Mesenchymal stem cell (in vitro differentiated cells and primary cell): ENCODE data around the gene GALC.
A peak's percentile ranks its signal among the peaks of the same experiment; 100 is the strongest.

Experiments
- DNase-seq: peaks from one replicate; pipeline ENCODE4 v3.0.0-alpha.2; 2013
- H2AFZ ChIP-seq: one replicate; pipeline ENCODE4 v1.6.1; 2013; ENCODE audit warnings: low read depth, mild to moderate bottlenecking, control low read depth, inconsistent platforms, low read length, moderate library complexity
- H2AK5ac ChIP-seq: 2 replicates; pipeline ENCODE4 v1.6.1; 2013; ENCODE audit warnings: low read length, moderate library complexity, mild to moderate bottlenecking, inconsistent platforms; ENCODE audit not compliant: severe bottlenecking
- H2BK120ac ChIP-seq: one replicate; pipeline ENCODE4 v1.6.1; 2013; ENCODE audit warnings: low read depth, mild to moderate bottlenecking, inconsistent platforms, low read length, moderate library complexity
- H2BK12ac ChIP-seq, 2 experiments: one replicate each; pipeline ENCODE4 v1.6.1; 2013; ENCODE audit warnings: inconsistent platforms in 2 of 2, low read length in 2 of 2, mild to moderate bottlenecking in 2 of 2, moderate library complexity in 2 of 2, control low read depth in 1 of 2
- H2BK15ac ChIP-seq: one replicate; pipeline ENCODE4 v1.6.1; 2013; ENCODE audit warnings: mild to moderate bottlenecking, low read depth, inconsistent platforms; ENCODE audit not compliant: poor library complexity, severe bottlenecking
- H2BK5ac ChIP-seq: 2 replicates; pipeline ENCODE4 v1.6.1; 2013; ENCODE audit warnings: low read depth, mild to moderate bottlenecking, low read length, control low read depth, inconsistent platforms; ENCODE audit not compliant: poor library complexity, severe bottlenecking
- H3K14ac ChIP-seq, 2 experiments: one replicate each; pipeline ENCODE4 v1.6.1; 2013; ENCODE audit warnings: inconsistent platforms in 2 of 2, low read length in 2 of 2, control low read depth in 1 of 2, mild to moderate bottlenecking in 1 of 2, moderate library complexity in 1 of 2
- H3K18ac ChIP-seq, 2 experiments: one replicate each; pipeline ENCODE4 v1.6.1; 2013; ENCODE audit warnings: inconsistent platforms in 2 of 2, low read length in 2 of 2, control low read depth in 1 of 2, low read depth in 1 of 2, mild to moderate bottlenecking in 1 of 2
- H3K23ac ChIP-seq, 2 experiments: one replicate each; pipeline ENCODE4 v1.6.1; 2013; ENCODE audit warnings: inconsistent platforms in 2 of 2, low read length in 2 of 2, mild to moderate bottlenecking in 2 of 2, moderate library complexity in 2 of 2, control low read depth in 1 of 2
- H3K27ac ChIP-seq: 2 replicates; pipeline ENCODE4 v1.5.1; 2013; ENCODE audit warnings: mild to moderate bottlenecking, moderate library complexity, low read length, control low read depth, inconsistent platforms; ENCODE audit not compliant: poor library complexity, severe bottlenecking
- H3K27me3 ChIP-seq, 2 experiments: 2 replicates each; pipeline versions ENCODE4 v1.6.1 to v1.7.0; 2013; ENCODE audit warnings: low read length in 2 of 2, mild to moderate bottlenecking in 2 of 2, moderate library complexity in 2 of 2, control low read depth in 1 of 2, inconsistent platforms in 1 of 2; ENCODE audit not compliant: control insufficient read depth in 1 of 2, insufficient read depth in 1 of 2
- H3K36me3 ChIP-seq, 2 experiments: 2 replicates each; pipeline versions ENCODE4 v1.6.1 to v1.7.0; 2013; ENCODE audit warnings: low read length in 2 of 2, control low read depth in 1 of 2, inconsistent platforms in 1 of 2, low read depth in 1 of 2, mild to moderate bottlenecking in 1 of 2; ENCODE audit not compliant: insufficient read depth in 2 of 2, control insufficient read depth in 1 of 2
- H3K4ac ChIP-seq, 2 experiments: one replicate each; pipeline ENCODE4 v1.6.1; 2013; ENCODE audit warnings: inconsistent platforms in 2 of 2, low read length in 2 of 2, mild to moderate bottlenecking in 2 of 2, moderate library complexity in 2 of 2, control low read depth in 1 of 2, low read depth in 1 of 2
- H3K4me1 ChIP-seq: 2 replicates; pipeline ENCODE4 v1.6.1; 2013; ENCODE audit warnings: low read depth, low read length, control low read depth; ENCODE audit not compliant: control insufficient read depth, insufficient read depth
- H3K4me2 ChIP-seq: 2 replicates; pipeline ENCODE4 v1.6.1; 2013; ENCODE audit warnings: low read length, mild to moderate bottlenecking, inconsistent platforms; ENCODE audit not compliant: poor library complexity, severe bottlenecking
- H3K4me3 ChIP-seq, 2 experiments: 2 replicates each; pipeline versions ENCODE4 v1.5.1 to v1.7.0; 2013; ENCODE audit warnings: low read length in 2 of 2, mild to moderate bottlenecking in 2 of 2, control low read depth in 1 of 2, low read depth in 1 of 2; ENCODE audit not compliant: insufficient read depth in 1 of 2
- H3K79me1 ChIP-seq: replicated peaks from 2 replicates; pipeline ENCODE4 v1.6.1; 2013; ENCODE audit warnings: mild to moderate bottlenecking, control low read depth, low read length, inconsistent platforms; ENCODE audit not compliant: poor library complexity, severe bottlenecking
- H3K9ac ChIP-seq: 2 replicates; pipeline ENCODE4 v1.7.0; 2013; ENCODE audit warnings: mild to moderate bottlenecking, low read length, moderate library complexity
- H3K9me3 ChIP-seq: 2 replicates; pipeline ENCODE4 v1.7.0; 2013; ENCODE audit warnings: mild to moderate bottlenecking, low read length; ENCODE audit not compliant: control insufficient read depth
- H4K8ac ChIP-seq: one replicate; pipeline ENCODE4 v1.6.1; 2013; ENCODE audit warnings: inconsistent platforms, mild to moderate bottlenecking, low read length, moderate library complexity
- H4K91ac ChIP-seq: one replicate; pipeline ENCODE4 v1.6.1; 2013; ENCODE audit warnings: mild to moderate bottlenecking, low read length, inconsistent platforms
- WGBS: methylation state at CpG from one replicate; pipeline ENCODE4 v1.1.7; 2013; ENCODE audit warnings: mixed read lengths; 5-methylcytosine and 5-hydroxymethylcytosine counted together

GALC gene

GRCh38 chr14:88008039-88008742 lies 15.2 kb upstream of the GALC start:
- no peak overlapping the region for H3K27ac ChIP-seq
- H3K9ac ChIP-seq, result no peak overlapping the region
- H2AK5ac ChIP-seq, result no peak overlapping the region
- H3K36me3 ChIP-seq, result no peaks in the 10 kb centered on the region
- no peak overlapping the region for H2BK120ac ChIP-seq
- no peak overlapping the region for H3K4me3 ChIP-seq
- no peak overlapping the region for H3K23ac ChIP-seq
- no peak overlapping the region for H2BK15ac ChIP-seq
- no peak overlapping the region for H2BK5ac ChIP-seq
- no peak overlapping the region for H4K91ac ChIP-seq
- no peaks in the 10 kb centered on the region for H3K4me1 ChIP-seq
- peak overlapping the region; percentile 42 for H2AFZ ChIP-seq
- no peak overlapping the region for H4K8ac ChIP-seq
- no peaks in the 10 kb centered on the region for H3K79me1 ChIP-seq
- DNase-seq, result no peak
- H3K4ac ChIP-seq, result no peak overlapping the region
- H3K4me2 ChIP-seq, result no peak overlapping the region
- H3K9me3 ChIP-seq, result no peaks in the 10 kb centered on the region
- no peaks in the 10 kb centered on the region for H3K27me3 ChIP-seq
- H2BK12ac ChIP-seq, result no peak overlapping the region
- no peak overlapping the region for H3K18ac ChIP-seq
- 100% methylated on average over 1 of the region's 2 CpGs for WGBS
- no peak overlapping the region for H3K14ac ChIP-seq

- H3K9ac ChIP-seq, result no peak overlapping the region
- H3K18ac ChIP-seq, result no peak overlapping the region
- H2BK120ac ChIP-seq, result no peak overlapping the region
- H3K4me2 ChIP-seq, result no peak overlapping the region
- no peak overlapping the region for H3K27ac ChIP-seq
- H3K4me1 ChIP-seq, result no peaks in the 10 kb centered on the region
- no peak overlapping the region for H2BK12ac ChIP-seq
- no peak overlapping the region for H2BK5ac ChIP-seq
- H3K27me3 ChIP-seq, result no peaks in the 10 kb centered on the region
- no peak overlapping the region for H3K4me3 ChIP-seq
- no peaks in the 10 kb centered on the region for H3K36me3 ChIP-seq
- no peak overlapping the region for H2BK15ac ChIP-seq
- H3K14ac ChIP-seq, result no peak overlapping the region
- no peak overlapping the region for H4K8ac ChIP-seq
- no peak overlapping the region for H2AFZ ChIP-seq
- no peaks in the 10 kb centered on the region for H3K9me3 ChIP-seq
- no peak overlapping the region for H4K91ac ChIP-seq
- no peaks in the 10 kb centered on the region for H3K79me1 ChIP-seq
- 81% methylated on average over 1 of the region's 1 CpG for WGBS
- no peak overlapping the region for H3K4ac ChIP-seq
- no peak overlapping the region for H3K23ac ChIP-seq
- DNase-seq, result no peak
- H2AK5ac ChIP-seq, result no peak overlapping the region
Observed at GRCh38 chr14:88007608-88008007, 14.6 kb upstream of the GALC start.

GRCh38 chr14:88005978-88006851 lies 13.2 kb upstream of the GALC start:
- Histone ChIP-seq H3K23ac (no peak overlapping the region), H2AFZ (no peak overlapping the region), H3K14ac (no peak overlapping the region), H4K8ac (no peak overlapping the region), H2BK120ac (no peak overlapping the region), H4K91ac (no peak overlapping the region), H2BK15ac (no peak overlapping the region), H3K4me1 (no peaks in the 10 kb centered on the region), H3K9me3 (no peaks in the 10 kb centered on the region), H3K27me3 (no peaks in the 10 kb centered on the region), H2BK5ac (no peak overlapping the region), H3K27ac (no peak overlapping the region), H3K36me3 (no peaks in the 10 kb centered on the region), H2AK5ac (no peak overlapping the region), H3K9ac (no peak overlapping the region), H3K18ac (no peak overlapping the region), H3K4ac (no peak overlapping the region), H2BK12ac (no peak overlapping the region), H3K4me3 (no peak overlapping the region), H3K4me2 (no peak overlapping the region), H3K79me1 (no peaks in the 10 kb centered on the region)
- DNase-seq, result no peak
- WGBS, result 85% methylated on average over 10 of the region's 13 CpGs

GRCh38 chr14:88005050-88005481 lies 12.1 kb upstream of the GALC start, which contains the start of gene GPR65:
TSS of gene GPR65 (plus strand) at chr14:88005135. CDS start at chr14:88010848, 5,713 bp downstream.
- Histone ChIP-seq H2AK5ac (no peak within 1 kb of the TSS), H4K91ac (no peak within 1 kb of the TSS), H3K79me1 (no peaks in the 10 kb centered on the region), H3K4me2 (no peak within 1 kb of the TSS), H3K18ac (no peak within 1 kb of the TSS), H4K8ac (no peak within 1 kb of the TSS), H3K4ac (no peak within 1 kb of the TSS), H3K4me3 (no peak within 1 kb of the TSS), H3K4me1 (no peaks in the 10 kb centered on the region), H2BK120ac (no peak within 1 kb of the TSS), H2BK5ac (no peak within 1 kb of the TSS), H3K27ac (no peak within 1 kb of the TSS), H2BK15ac (no peak within 1 kb of the TSS), H3K14ac (no peak within 1 kb of the TSS), H2AFZ (no peak within 1 kb of the TSS), H3K9ac (no peak within 1 kb of the TSS), H3K9me3 (no peaks in the 10 kb centered on the region), H3K27me3 (no peaks in the 10 kb centered on the region), H3K23ac (no peak within 1 kb of the TSS), H2BK12ac (no peak within 1 kb of the TSS), H3K36me3 (no peaks in the 10 kb centered on the region)
- DNase-seq, result peak; percentile 23
- WGBS, result 61% methylated on average over 2 of the region's 3 CpGs
